DMS79 (cell line): ENCODE measurements around the gene UBA5.
A peak's percentile ranks its signal among the peaks of the same experiment; 100 is the strongest.
"Not testable (repeated sequence)": the region's sequence is repeated elsewhere in the genome, so short reads cannot be mapped to it uniquely, and the experiment has no call there.

ENCODE experiments used
- DNase-seq: peaks from one replicate; lab custom pipeline; 2025; lab: John Stamatoyannopoulos, UW

Gene UBA5

GRCh38 chr3:132660052-132660810 lies at the start of gene UBA5:
TSS of gene UBA5 (plus strand) at chr3:132660329. CDS start at chr3:132660538, 209 bp downstream.
- peak; percentile 58 for DNase-seq

DNA sequence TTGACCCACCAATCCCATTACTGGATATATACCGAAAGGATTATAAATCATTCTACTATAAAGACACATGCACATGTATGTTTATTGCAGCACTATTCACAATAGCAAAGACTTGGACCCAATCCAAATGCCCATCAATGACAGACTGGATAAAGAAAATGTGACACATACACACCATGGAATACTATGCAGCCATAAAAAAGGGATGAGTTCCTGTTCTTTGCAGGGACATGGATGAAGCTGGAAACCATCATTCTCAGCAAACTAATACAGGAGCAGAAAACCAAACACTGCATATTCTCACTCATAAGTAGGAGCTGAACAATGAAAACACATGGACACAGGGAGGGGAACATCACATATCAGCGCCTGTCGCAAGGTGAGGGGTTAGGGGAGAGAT lies 44.8 kb upstream of the UBA5 start:
- DNase-seq, result not testable (repeated sequence)

- no peak for DNase-seq
Observed at GRCh38 chr3:132615881-132616280, 44.2 kb upstream of the UBA5 start.

DNA sequence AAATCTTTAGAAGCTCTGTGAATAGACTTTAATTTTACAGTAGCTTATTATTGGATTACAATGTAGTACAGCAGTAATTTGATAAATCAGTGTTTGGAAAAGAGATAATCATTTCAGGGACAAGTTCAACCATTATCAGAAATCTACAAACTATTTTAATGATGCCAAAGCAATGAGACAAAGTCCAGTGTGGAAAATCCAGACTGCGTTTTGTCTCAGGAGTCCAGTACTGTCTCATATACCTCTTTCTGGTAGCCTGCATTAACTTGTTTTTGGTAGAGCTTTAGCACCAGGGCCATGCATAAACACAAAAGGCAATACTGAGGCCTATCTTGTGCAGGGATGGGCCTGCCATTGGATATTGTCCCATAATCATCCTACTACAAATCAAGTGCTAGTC lies 43.3 kb upstream of the UBA5 start:
- DNase-seq, result no peak

GRCh38 chr3:132622148-132622547 lies 38.0 kb upstream of the UBA5 start:
- no peak for DNase-seq

- DNase-seq, result no peak
Observed at GRCh38 chr3:132622761-132623160, 37.4 kb upstream of the UBA5 start.

DNA sequence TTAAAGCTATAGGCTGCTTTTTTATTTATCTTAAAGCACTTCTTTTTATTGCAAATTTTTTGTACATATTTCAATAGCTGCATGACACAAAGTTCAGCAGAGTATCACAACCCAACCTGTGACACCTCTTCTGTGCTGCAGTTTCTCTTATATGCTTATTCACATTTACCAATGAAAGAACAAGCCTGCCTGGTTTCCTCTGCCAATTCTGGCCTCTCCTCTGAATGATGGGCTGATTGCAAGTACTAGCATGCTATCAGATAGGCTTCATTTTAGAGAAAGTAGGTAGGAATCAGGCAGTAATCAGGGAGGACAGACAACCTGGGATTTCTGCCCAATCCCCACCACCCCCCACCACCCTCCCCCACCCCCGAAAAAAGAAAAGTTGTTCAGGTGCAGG lies 36.5 kb upstream of the UBA5 start:
- DNase-seq, result no peak

DNA sequence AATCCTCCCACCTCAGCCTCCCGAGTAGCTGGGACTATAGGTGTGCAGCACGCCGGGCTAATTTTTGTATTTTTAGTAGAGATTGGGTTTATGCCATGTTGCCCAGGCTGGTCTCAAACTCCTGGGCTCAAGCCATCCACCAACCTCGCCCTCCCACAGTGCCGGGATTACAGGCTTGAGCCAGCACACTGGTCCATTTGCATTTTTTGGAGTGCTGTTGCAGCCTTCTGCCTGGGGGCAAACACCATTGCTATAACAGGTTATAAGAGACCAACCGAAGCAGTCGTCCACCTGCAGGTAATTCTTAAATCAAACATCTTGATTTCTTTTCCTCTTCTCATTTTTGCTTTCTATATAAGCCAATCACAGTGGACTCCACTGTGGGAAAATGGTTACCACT lies 35.3 kb upstream of the UBA5 start:
- no peak for DNase-seq

DNA sequence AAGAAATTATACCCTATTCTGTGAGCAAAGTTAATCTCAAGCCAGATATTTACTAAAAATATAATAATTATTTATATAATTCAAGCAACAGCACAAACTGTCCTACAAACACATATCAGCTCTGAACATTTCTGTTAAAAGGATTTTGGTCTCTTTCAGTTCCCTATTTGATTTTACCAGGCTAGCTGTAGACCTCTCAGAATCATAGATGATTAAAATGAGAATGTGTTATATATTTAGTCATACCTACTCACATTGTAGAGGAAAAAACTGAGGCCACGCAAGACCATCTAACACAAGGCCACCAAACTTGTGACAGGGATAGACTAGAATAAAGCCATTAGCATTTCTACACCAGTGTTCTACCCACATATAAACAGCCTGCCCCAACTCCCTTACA lies 34.5 kb upstream of the UBA5 start:
- DNase-seq, result no peak

GRCh38 chr3:132626955-132627354 lies 33.2 kb upstream of the UBA5 start:
- no peak for DNase-seq

GRCh38 chr3:132628157-132628556 lies 32.0 kb upstream of the UBA5 start:
- DNase-seq, result no peak

- DNase-seq, result no peak
Observed at GRCh38 chr3:132629928-132630327, 30.2 kb upstream of the UBA5 start.

DNA sequence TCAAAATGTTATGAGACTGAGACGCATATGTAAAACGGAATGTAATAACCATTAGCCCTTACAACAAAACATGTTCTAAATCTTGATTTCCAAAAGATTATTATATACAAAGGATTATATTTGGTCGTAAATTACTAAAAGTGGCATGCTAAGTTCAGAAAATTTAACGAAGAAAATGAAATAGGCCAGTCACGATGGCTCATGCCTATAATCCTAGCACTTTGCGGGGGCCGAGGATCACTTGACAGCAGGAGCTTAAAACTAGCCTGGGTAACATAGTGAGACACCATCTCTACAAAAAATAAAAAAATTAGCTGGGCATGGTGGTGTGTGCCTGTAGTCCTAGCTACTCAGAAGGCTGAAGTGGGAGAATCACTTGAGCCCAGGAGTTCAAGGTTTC lies 29.5 kb upstream of the UBA5 start:
- no peak for DNase-seq

- DNase-seq, result no peak
Observed at GRCh38 chr3:132635052-132635451, 25.1 kb upstream of the UBA5 start.

DNA sequence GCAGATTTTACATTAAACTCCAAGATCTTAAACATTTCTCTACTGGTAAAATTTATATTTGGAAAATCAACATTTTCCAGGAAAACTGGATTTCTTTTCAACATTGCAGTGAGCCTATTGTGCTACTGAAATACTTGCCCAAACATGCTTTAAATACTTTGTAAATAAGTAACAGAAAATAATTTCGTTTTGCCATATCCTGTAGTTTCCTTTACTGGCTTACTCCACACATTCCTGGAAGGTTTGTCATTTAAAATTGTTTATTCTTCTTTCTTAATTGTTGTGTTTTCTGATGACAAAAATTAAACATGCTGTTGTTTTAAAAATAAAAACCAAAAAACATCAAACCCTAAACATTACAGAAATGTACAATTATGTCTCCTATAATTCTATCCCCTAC lies 22.5 kb upstream of the UBA5 start:
- DNase-seq, result no peak

DNA sequence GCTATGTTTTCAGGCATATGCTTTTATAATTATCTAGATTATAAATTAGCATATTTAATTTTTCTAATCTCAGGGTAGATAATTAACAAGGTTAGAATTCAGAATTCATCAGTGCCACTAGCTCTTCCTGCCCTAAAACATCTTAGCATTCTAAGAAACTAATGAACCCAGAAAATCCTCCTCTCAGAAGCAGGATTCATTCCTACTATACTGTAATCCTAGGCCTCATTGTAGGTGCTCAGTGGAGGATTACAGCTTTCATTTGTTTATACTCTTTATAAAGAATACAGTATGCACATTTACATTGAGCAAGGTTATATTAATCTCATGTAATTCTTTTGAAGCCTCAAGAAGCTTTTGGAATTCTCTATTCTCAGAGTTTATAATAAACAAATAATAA lies 21.4 kb upstream of the UBA5 start:
- no peak for DNase-seq

GRCh38 chr3:132641427-132641826 lies 18.7 kb upstream of the UBA5 start:
- DNase-seq, result not testable (repeated sequence)

GRCh38 chr3:132641837-132642538 lies 18.1 kb upstream of the UBA5 start:
- DNase-seq, result peak; percentile 34

DNA sequence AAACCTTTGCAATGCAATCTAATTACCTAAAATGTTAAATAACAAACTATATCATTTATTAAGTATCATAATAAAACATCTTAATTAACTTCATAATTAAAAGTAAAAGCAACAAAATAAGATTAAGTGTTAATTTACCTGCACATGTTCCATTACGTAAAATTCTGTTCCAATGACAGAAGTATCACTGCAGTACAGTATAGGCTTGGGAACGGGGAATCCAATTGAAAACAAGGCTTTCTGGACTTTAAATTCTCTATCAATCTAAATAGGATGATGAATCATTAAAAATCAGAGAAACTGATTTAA lies 17.6 kb upstream of the UBA5 start:
- no peak for DNase-seq

DNA sequence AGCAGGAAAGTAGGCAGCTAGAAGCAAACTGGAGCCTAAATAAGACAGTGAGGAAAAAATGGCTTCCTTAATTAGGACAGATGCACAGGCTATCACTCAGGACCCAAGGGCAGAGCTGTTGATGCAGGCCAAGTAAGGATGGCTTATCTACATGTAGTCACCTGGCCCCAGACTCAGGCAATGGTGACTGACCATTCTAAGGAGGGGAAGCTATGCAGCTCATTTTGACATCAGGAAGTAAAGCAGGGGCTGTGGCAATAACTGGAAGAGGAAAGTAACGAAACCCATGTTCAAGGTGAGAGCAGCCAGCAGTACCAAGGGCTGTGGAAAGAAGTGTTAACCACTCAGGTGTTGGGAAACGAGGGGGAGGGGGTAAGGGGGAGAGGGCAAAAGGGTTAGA lies 16.8 kb upstream of the UBA5 start:
- DNase-seq, result no peak

GRCh38 chr3:132645058-132645457 lies 15.1 kb upstream of the UBA5 start:
- no peak for DNase-seq

DNA sequence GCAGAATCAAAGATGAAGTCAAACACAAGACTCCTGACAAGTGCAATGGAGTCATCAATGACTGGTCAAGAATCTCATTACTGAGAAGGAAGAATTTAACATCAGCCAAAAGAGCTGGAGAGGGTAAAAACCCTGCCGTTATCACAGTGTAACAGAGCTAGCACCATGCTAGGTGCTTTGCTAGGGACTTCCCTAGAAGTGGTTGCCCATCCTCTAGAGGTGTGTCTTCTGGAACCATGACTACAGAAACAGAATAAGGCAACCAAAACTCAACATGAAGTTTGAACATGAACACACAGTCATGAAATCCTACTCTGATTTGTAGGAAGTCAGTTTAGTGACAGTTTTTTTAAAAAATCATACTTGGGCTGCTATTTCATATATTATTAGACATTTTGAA lies 10.0 kb upstream of the UBA5 start:
- no peak for DNase-seq

- DNase-seq, result no peak
Observed at GRCh38 chr3:132652640-132653270, 7.4 kb upstream of the UBA5 start.
